GM21529 (cell line): ENCODE data around the gene ELF2.
"Not testable (repeated sequence)": the region's sequence is repeated elsewhere in the genome, so short reads cannot be mapped to it uniquely, and the experiment has no call there.

Experiments used
- ATAC-seq: cut with Tn5 transposase; IDR thresholded peaks from one replicate; pipeline ENCODE4 v1.9.1; 2021; ENCODE audit not compliant: unreplicated experiment

The ELF2 gene

GRCh38 chr4:139177049-139177868, at the start of gene ELF2:
Gene ELF2 (minus strand): TSS chr4:139177218. CDS start chr4:139137701, 39,517 bp downstream.
- peak; percentile 39 for ATAC-seq

- peak; percentile 54 for ATAC-seq
These were observed 46.8 kb upstream of the ELF2 start for GRCh38 chr4:139223682-139224317.

GRCh38 chr4:139222215-139222614, 45.2 kb upstream of the ELF2 start:
- no peak for ATAC-seq

- no peak for ATAC-seq
These were observed 44.7 kb upstream of the ELF2 start for GRCh38 chr4:139221687-139222086.

- ATAC-seq: no peak
These were observed 42.5 kb upstream of the ELF2 start for GRCh38 chr4:139219450-139220055.

GRCh38 chr4:139214039-139214534, 37.1 kb upstream of the ELF2 start:
- ATAC-seq: peak; percentile 100

GRCh38 chr4:139213633-139214032, 36.6 kb upstream of the ELF2 start:
- peak; percentile 3 for ATAC-seq

GRCh38 chr4:139212900-139213299, 35.9 kb upstream of the ELF2 start:
- ATAC-seq: no peak

- ATAC-seq: no peak
These were observed 33.5 kb upstream of the ELF2 start for GRCh38 chr4:139210486-139210885.

GRCh38 chr4:139209470-139210063, 32.5 kb upstream of the ELF2 start:
- ATAC-seq: no peak

- ATAC-seq: no peak
These were observed 31.5 kb upstream of the ELF2 start for GRCh38 chr4:139208404-139208945.

GRCh38 chr4:139207873-139208403, 30.9 kb upstream of the ELF2 start:
- ATAC-seq: no peak

- no peak for ATAC-seq
These were observed 30.2 kb upstream of the ELF2 start for GRCh38 chr4:139207247-139207646.

GRCh38 chr4:139202991-139203390, 26.0 kb upstream of the ELF2 start:
- ATAC-seq: no peak

- ATAC-seq: no peak
These were observed 23.5 kb upstream of the ELF2 start for GRCh38 chr4:139200506-139200905.

GRCh38 chr4:139200102-139200501, 23.1 kb upstream of the ELF2 start:
- no peak for ATAC-seq

- not testable (repeated sequence) for ATAC-seq
These were observed 20.2 kb upstream of the ELF2 start for GRCh38 chr4:139197214-139197613.

GRCh38 chr4:139196462-139196861, 19.4 kb upstream of the ELF2 start:
- ATAC-seq: no peak

GRCh38 chr4:139191373-139191772, 14.4 kb upstream of the ELF2 start:
- ATAC-seq: no peak

- no peak for ATAC-seq
These were observed 13.0 kb upstream of the ELF2 start for GRCh38 chr4:139189972-139190371.

GRCh38 chr4:139189417-139189749, 12.4 kb upstream of the ELF2 start:
- ATAC-seq: no peak
